HepG2 (cell line): ENCODE results near the gene PRSS36. TPM values are rescaled to one million over a fixed set of nuclear protein-coding genes. Genes with fewer than 3 reads are reported as not detected.

ENCODE experiments used
- AHR ChIP-seq: IDR thresholded peaks from 2 replicates; pipeline ENCODE4 v1.6.1; 2018; ENCODE audit warnings: missing genetic modification reagents, missing compliant biosample characterization
- GATAD2A ChIP-seq: IDR thresholded peaks from 2 replicates; pipeline ENCODE4 v1.6.1; 2016
- HNRNPK ChIP-seq: fragments of 200-400 bp; formaldehyde crosslinking; IDR thresholded peaks from 2 replicates; pipeline ENCODE4 v1.6.1; 2018; ENCODE audit warnings: low read length, low read depth, moderate library complexity, mild to moderate bottlenecking; ENCODE audit not compliant: poor library complexity, severe bottlenecking
- IRF2 ChIP-seq: IDR thresholded peaks from 2 replicates; pipeline ENCODE4 v1.6.1; 2018; ENCODE audit warnings: missing genetic modification reagents, missing compliant biosample characterization
- ISL2 ChIP-seq: sonication (generic); formaldehyde crosslinking; IDR thresholded peaks from 2 replicates; pipeline ENCODE4 v1.5.0; 2020; ENCODE audit warnings: missing genetic modification reagents
- MAFK ChIP-seq, 2 experiments: IDR thresholded peaks in 1 of 2; conservative IDR thresholded peaks in 1 of 2; 2 replicates each; pipeline ENCODE4 v1.6.1; 2011; ENCODE audit warnings: improper control_type of control experiment in 2 of 2, low read length in 2 of 2
- RBFOX2 ChIP-seq: fragments of 200-400 bp; formaldehyde crosslinking; IDR thresholded peaks from 2 replicates; pipeline ENCODE4 v1.6.1; 2017; ENCODE audit warnings: low read depth, mild to moderate bottlenecking, low read length
- RFX5 ChIP-seq: IDR thresholded peaks from 2 replicates; pipeline ENCODE4 v1.6.1; 2011; ENCODE audit warnings: low read depth, low read length, improper control_type of control experiment
- SAP130 ChIP-seq: IDR thresholded peaks from 2 replicates; pipeline ENCODE4 v1.6.1; 2016; ENCODE audit warnings: low read depth
- SRSF1 ChIP-seq: fragments of 200-400 bp; formaldehyde crosslinking; optimal IDR thresholded peaks from 2 replicates; pipeline ENCODE3; 2017; ENCODE audit warnings: mild to moderate bottlenecking, low read depth, low read length, moderate library complexity
- TCF7 ChIP-seq: sonication (generic); IDR thresholded peaks from 2 replicates; pipeline ENCODE4 v1.6.1; 2016; ENCODE audit warnings: antibody characterized with exemption, low read depth
- TGIF2 ChIP-seq: IDR thresholded peaks from 2 replicates; pipeline ENCODE4 v1.6.1; 2016; ENCODE audit warnings: control low read depth, missing compliant biosample characterization
- ZNF143 ChIP-seq: sonication (generic); formaldehyde crosslinking; IDR thresholded peaks from 2 replicates; pipeline ENCODE4 v1.4.0; 2020; ENCODE audit warnings: missing genetic modification reagents
- ZNF225 ChIP-seq: sonication (generic); formaldehyde crosslinking; IDR thresholded peaks from 2 replicates; pipeline ENCODE4 v1.4.0; 2020; ENCODE audit warnings: mild to moderate bottlenecking, missing genetic modification reagents
- ZNF570 ChIP-seq: sonication (generic); formaldehyde crosslinking; IDR thresholded peaks from 2 replicates; pipeline ENCODE4 v1.4.0; 2020; ENCODE audit warnings: mild to moderate bottlenecking, missing genetic modification reagents, borderline replicate concordance
- ZNF709 ChIP-seq: sonication (generic); formaldehyde crosslinking; IDR thresholded peaks from 2 replicates; pipeline ENCODE4 v1.5.0; 2020; ENCODE audit warnings: mild to moderate bottlenecking, missing genetic modification reagents
- polyA plus RNA-seq, 8 experiments: library from polyadenylated mRNA; depleted of rRNA in 3 of 8; stranded (reverse) in 7 of 8; unstranded in 1 of 8; fragments of >200 nt; fragmentation: Illumina TruSeq in 4 of 8; extraction: Trizol in 4 of 8; gene quantifications; 2 replicates each; pipeline versions ENCODE4 v1.2.1 to v1.2.3, GENCODE V29; 2011 to 2016; ENCODE audit warnings: low read depth in 4 of 8, missing spikeins in 1 of 8, mixed read lengths in 1 of 8; ENCODE audit not compliant: insufficient read depth in 1 of 8
- total RNA-seq, 5 experiments: library from RNA; depleted of rRNA; stranded (reverse); fragments of >200 nt; fragmentation: Illumina TruSeq; extraction: Trizol; gene quantifications; 2 replicates each; pipeline ENCODE4 v1.2.3, GENCODE V29; 2016; ENCODE audit warnings: low read depth in 1 of 5
- TF ChIP-seq, protein P1 (sequence below): sonication (generic); formaldehyde crosslinking; IDR thresholded peaks from 2 replicates; pipeline ENCODE4 v1.9.0; 2021; ENCODE audit warnings: missing genetic modification reagents, borderline replicate concordance
- TF ChIP-seq, protein P2 (sequence below): sonication (generic); formaldehyde crosslinking; IDR thresholded peaks from 2 replicates; pipeline ENCODE4 v1.4.0; 2020; ENCODE audit warnings: mild to moderate bottlenecking, low read depth, missing genetic modification reagents
- TF ChIP-seq, protein P3 (sequence below): sonication (generic); formaldehyde crosslinking; IDR thresholded peaks from 2 replicates; pipeline ENCODE4 v1.4.0; 2020; ENCODE audit warnings: missing genetic modification reagents, borderline replicate concordance

PRSS36 gene
- total and polyA plus RNA-seq, 2 of the 13 experiments (the other 11 are each of a cell fraction or from before 2014, with no cell fraction given), result 1.5 to 2.1 TPM

DNA sequence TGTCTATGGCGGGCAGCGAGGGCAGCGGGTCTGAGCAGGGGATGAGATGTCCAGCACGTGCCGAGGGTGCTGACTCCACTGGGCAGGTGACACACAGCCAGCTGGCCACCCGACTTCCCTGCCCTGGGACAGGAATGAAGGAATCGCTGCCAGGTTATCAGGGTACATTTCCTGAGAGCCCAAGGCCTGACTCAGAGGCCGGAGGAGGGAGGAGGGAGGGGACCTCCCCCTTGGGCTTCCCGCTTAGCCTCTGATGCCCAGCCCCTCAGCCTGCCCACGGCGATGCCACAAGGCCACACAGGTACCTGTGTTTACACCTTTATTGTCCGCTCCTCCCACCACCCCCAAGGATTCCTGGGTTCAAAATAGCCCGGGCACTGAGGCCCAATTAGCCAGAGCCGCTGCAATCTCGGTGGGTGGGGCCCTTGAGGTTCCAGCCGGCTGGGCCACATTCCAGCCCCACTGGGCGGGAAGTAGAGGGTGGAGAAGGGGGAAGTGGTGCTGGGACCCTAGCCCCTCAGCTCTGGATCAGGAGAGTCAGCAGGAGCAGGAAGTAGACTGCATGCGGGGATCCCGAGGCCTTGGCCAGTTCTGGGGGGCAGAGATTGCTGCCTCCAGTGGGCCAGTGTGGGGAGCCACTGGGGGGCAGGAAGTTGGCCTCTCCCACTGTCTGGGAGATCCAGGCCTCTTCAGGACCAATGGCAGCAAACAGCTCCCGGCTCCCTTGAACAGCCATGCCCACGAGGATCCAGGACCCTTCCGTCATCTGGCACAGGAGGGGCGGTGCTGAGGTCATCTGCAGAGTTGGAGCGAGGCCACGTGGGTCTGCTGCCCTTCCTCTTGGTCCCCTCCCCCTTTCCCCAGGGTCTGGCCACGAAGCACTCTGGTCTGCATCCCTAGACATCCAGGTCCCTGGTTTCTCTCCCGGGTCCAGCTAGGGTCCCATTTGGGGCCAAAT, 11.0 kb downstream of the PRSS36 start (continued):
- no peak for TF ChIP-seq RBFOX2
- peak; percentile 83 for TF ChIP-seq ZNF709
- no peak for TF ChIP-seq SRSF1
- TF ChIP-seq IRF2 (CRISPR knock-in tag), result no peak
- TF ChIP-seq ISL2 (CRISPR knock-in tag), result no peak
- TF ChIP-seq, protein P1, sequence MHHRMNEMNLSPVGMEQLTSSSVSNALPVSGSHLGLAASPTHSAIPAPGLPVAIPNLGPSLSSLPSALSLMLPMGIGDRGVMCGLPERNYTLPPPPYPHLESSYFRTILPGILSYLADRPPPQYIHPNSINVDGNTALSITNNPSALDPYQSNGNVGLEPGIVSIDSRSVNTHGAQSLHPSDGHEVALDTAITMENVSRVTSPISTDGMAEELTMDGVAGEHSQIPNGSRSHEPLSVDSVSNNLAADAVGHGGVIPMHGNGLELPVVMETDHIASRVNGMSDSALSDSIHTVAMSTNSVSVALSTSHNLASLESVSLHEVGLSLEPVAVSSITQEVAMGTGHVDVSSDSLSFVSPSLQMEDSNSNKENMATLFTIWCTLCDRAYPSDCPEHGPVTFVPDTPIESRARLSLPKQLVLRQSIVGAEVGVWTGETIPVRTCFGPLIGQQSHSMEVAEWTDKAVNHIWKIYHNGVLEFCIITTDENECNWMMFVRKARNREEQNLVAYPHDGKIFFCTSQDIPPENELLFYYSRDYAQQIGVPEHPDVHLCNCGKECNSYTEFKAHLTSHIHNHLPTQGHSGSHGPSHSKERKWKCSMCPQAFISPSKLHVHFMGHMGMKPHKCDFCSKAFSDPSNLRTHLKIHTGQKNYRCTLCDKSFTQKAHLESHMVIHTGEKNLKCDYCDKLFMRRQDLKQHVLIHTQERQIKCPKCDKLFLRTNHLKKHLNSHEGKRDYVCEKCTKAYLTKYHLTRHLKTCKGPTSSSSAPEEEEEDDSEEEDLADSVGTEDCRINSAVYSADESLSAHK (CRISPR knock-in tag), result no peak
- TF ChIP-seq ZNF143, result no peak; the same call in 1 of the 2 replicates
- TF ChIP-seq ZNF225 (CRISPR knock-in tag), result no peak
- 0 out of 2 replicates have a peak, but pooled peaks have one; percentile 12 for TF ChIP-seq RFX5
- TF ChIP-seq ZNF570 (CRISPR knock-in tag), result no peak
- TF ChIP-seq GATAD2A (CRISPR knock-in tag), result peak; percentile 5; the same call in 1 of the 2 replicates
- TF ChIP-seq SAP130, result peak; percentile 64
- no peak for TF ChIP-seq TGIF2 (CRISPR knock-in tag)
- TF ChIP-seq HNRNPK, result no peak
- TF ChIP-seq, protein P2, sequence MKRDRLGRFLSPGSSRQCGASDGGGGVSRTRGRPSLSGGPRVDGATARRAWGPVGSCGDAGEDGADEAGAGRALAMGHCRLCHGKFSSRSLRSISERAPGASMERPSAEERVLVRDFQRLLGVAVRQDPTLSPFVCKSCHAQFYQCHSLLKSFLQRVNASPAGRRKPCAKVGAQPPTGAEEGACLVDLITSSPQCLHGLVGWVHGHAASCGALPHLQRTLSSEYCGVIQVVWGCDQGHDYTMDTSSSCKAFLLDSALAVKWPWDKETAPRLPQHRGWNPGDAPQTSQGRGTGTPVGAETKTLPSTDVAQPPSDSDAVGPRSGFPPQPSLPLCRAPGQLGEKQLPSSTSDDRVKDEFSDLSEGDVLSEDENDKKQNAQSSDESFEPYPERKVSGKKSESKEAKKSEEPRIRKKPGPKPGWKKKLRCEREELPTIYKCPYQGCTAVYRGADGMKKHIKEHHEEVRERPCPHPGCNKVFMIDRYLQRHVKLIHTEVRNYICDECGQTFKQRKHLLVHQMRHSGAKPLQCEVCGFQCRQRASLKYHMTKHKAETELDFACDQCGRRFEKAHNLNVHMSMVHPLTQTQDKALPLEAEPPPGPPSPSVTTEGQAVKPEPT, result no peak
- TF ChIP-seq, protein P3, sequence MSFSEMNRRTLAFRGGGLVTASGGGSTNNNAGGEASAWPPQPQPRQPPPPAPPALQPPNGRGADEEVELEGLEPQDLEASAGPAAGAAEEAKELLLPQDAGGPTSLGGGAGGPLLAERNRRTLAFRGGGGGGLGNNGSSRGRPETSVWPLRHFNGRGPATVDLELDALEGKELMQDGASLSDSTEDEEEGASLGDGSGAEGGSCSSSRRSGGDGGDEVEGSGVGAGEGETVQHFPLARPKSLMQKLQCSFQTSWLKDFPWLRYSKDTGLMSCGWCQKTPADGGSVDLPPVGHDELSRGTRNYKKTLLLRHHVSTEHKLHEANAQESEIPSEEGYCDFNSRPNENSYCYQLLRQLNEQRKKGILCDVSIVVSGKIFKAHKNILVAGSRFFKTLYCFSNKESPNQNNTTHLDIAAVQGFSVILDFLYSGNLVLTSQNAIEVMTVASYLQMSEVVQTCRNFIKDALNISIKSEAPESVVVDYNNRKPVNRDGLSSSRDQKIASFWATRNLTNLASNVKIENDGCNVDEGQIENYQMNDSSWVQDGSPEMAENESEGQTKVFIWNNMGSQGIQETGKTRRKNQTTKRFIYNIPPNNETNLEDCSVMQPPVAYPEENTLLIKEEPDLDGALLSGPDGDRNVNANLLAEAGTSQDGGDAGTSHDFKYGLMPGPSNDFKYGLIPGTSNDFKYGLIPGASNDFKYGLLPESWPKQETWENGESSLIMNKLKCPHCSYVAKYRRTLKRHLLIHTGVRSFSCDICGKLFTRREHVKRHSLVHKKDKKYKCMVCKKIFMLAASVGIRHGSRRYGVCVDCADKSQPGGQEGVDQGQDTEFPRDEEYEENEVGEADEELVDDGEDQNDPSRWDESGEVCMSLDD (CRISPR knock-in tag), result no peak; the same call in 1 of the 2 replicates
- no peak for TF ChIP-seq MAFK (conservative IDR thresholded peaks at IDR 0.05 in 1 of 2, IDR thresholded peaks at IDR 0.05 in 1 of 2; ENCODE audit: low read length in 2 of 2)
- TF ChIP-seq TCF7, result no peak
- TF ChIP-seq AHR (CRISPR knock-in tag), result no peak
